G401.6 (cell line): Measurements from ENCODE around the gene CTTNBP2.
"Not testable (repeated sequence)": the region's sequence is repeated elsewhere in the genome, so short reads cannot be mapped to it uniquely, and the experiment has no call there.

Experiments used
- FAIRE-seq: peaks from 2 replicates; lab custom pipeline; 2012; peaks lifted over from hg19 to GRCh38; lab: Jason Lieb, UNC

Gene CTTNBP2

GRCh38 chr7:117731455-117731854 lies 141.8 kb downstream of the CTTNBP2 start:
- FAIRE-seq: no peak

- FAIRE-seq: no peak
Observed at GRCh38 chr7:117730390-117730789, 142.9 kb downstream of the CTTNBP2 start.

GRCh38 chr7:117728890-117729624 lies 144.2 kb downstream of the CTTNBP2 start:
- FAIRE-seq: no peak

GRCh38 chr7:117724898-117725297 lies 148.3 kb downstream of the CTTNBP2 start:
- no peak for FAIRE-seq

- FAIRE-seq: no peak
Observed at GRCh38 chr7:117719377-117719776, 153.9 kb downstream of the CTTNBP2 start.

GRCh38 chr7:117718116-117718835 lies 155.0 kb downstream of the CTTNBP2 start:
- no peak for FAIRE-seq

- FAIRE-seq: no peak
Observed at GRCh38 chr7:117717357-117717756, 155.9 kb downstream of the CTTNBP2 start.

- no peak for FAIRE-seq
Observed at GRCh38 chr7:117716707-117717299, 156.4 kb downstream of the CTTNBP2 start.

GRCh38 chr7:117715784-117716445 lies 157.3 kb downstream of the CTTNBP2 start:
- no peak for FAIRE-seq

- FAIRE-seq: no peak
Observed at GRCh38 chr7:117711556-117711955, 161.7 kb downstream of the CTTNBP2 start.

- FAIRE-seq: not testable (repeated sequence)
Observed at GRCh38 chr7:117708173-117708572, 165.1 kb downstream of the CTTNBP2 start.

GRCh38 chr7:117707080-117707479 lies 166.2 kb downstream of the CTTNBP2 start:
- FAIRE-seq: no peak

GRCh38 chr7:117706210-117706609 lies 167.0 kb downstream of the CTTNBP2 start:
- no peak for FAIRE-seq

GRCh38 chr7:117705630-117706029 lies 167.6 kb downstream of the CTTNBP2 start:
- FAIRE-seq: no peak

- no peak for FAIRE-seq
Observed at GRCh38 chr7:117704063-117704462, 169.2 kb downstream of the CTTNBP2 start.

GRCh38 chr7:117698018-117698417 lies 175.2 kb downstream of the CTTNBP2 start:
- FAIRE-seq: no peak

GRCh38 chr7:117692338-117692737 lies 180.9 kb downstream of the CTTNBP2 start:
- FAIRE-seq: no peak

- FAIRE-seq: no peak
Observed at GRCh38 chr7:117690147-117690546, 183.1 kb downstream of the CTTNBP2 start.

- FAIRE-seq: no peak
Observed at GRCh38 chr7:117689406-117689805, 183.8 kb downstream of the CTTNBP2 start.

GRCh38 chr7:117688126-117688525 lies 185.1 kb downstream of the CTTNBP2 start:
- no peak for FAIRE-seq

GRCh38 chr7:117686311-117686935 lies 186.8 kb downstream of the CTTNBP2 start:
- FAIRE-seq: no peak

- FAIRE-seq: no peak
Observed at GRCh38 chr7:117685795-117686194, 187.4 kb downstream of the CTTNBP2 start.
